OCI-LY3 (cell line): Measurements from ENCODE around the gene ITSN1.

Experiments used
- EZH2phosphoT487 ChIP-seq: fragments of 200-600 bp; shearing (Covaris generic); IDR thresholded peaks from 2 replicates; pipeline ENCODE4 v1.6.1; 2018; ENCODE audit warnings: antibody characterized with exemption, mixed run types, low read depth
- TF ChIP-seq, protein P1 (sequence below): fragments of 200-600, 300-600 bp; sonication (generic); IDR thresholded peaks from 2 replicates; pipeline ENCODE4 v1.5.1; 2014; ENCODE audit warnings: antibody characterized with exemption, low read length, low read depth

DNA sequence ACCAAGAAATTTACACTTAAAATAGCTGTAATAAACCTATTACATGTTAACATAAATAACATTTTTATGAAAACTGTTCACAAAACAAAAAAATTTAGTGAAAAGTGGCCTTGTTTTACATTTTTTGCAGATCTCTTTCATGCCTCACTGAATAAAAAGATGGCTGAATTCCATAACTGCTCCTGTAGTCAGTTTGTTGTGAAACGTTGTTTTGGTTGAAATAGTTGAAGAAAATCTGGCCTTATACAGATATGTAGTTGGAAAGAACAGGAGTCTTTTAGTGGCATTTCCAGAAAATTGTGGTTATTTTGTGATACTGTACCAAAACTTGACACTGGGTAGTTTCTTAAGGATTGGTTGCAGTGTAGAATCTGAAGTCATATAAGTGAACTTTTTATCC lies 18.1 kb downstream of the ITSN1 start:
- TF ChIP-seq, protein P1, sequence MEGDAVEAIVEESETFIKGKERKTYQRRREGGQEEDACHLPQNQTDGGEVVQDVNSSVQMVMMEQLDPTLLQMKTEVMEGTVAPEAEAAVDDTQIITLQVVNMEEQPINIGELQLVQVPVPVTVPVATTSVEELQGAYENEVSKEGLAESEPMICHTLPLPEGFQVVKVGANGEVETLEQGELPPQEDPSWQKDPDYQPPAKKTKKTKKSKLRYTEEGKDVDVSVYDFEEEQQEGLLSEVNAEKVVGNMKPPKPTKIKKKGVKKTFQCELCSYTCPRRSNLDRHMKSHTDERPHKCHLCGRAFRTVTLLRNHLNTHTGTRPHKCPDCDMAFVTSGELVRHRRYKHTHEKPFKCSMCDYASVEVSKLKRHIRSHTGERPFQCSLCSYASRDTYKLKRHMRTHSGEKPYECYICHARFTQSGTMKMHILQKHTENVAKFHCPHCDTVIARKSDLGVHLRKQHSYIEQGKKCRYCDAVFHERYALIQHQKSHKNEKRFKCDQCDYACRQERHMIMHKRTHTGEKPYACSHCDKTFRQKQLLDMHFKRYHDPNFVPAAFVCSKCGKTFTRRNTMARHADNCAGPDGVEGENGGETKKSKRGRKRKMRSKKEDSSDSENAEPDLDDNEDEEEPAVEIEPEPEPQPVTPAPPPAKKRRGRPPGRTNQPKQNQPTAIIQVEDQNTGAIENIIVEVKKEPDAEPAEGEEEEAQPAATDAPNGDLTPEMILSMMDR: no peak
- no peak for TF ChIP-seq EZH2phosphoT487
